ENCODE data around the gene DGCR8.

GRCh38 chr22:20114506-20115475 lies 34.8 kb downstream of the DGCR8 start:
- TF ChIP-seq CTCF (IDR thresholded peaks at IDR 0.05; ENCODE audit: insufficient read depth, low read length, poor library complexity, severe bottlenecking): no peak
- TF ChIP-seq EZH2phosphoT487 (conservative IDR thresholded peaks at IDR 0.05; ENCODE audit: low read length): no peak

All from SU-DHL-6 (cell line).